ENCODE data around the gene MTREX. TPM values are rescaled to one million over a fixed set of nuclear protein-coding genes. Genes with fewer than 3 reads are reported as not detected.

Gene MTREX
- total and polyA plus RNA-seq, 10 of the 15 experiments (the other 5 are each of a cell fraction or from before 2014, with no cell fraction given), result 20.1 to 102 (median 49.0) TPM

DNA sequence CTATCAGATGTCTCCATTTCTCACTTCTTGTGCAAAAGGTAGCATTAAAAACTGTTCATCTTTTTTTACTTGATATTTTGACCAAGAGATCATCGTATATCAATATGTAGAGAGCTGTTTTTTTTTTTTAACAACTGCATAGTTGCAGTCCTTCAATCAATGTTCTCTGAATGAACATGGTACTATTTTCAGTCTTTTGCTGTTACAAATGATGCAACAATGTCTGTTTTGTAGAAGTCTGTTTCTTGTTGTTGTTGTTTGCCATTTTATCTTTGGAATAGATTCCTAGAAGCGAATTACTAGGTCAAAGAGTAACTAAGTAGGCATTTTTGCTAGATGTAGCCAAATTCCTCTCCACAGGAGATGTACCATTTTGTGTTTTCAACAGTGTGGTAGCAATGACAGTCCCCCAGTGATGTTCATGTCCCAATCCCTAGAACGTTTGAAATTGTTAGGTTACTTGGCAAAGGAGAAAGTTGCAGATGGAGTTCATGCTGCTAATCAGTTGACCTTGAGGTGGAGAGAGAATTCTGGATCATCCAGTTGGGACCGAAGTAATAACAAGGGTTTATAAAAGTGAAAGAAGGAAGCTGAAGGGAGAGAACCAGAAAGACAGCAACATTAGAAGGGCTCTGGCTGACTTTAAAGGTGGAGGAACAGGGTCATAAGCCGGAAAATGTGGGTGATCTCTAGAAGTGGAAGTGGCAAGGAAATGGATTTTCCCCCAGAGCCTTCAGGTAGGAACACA is 6.3 kb downstream of the MTREX start:
- peaks cover 0 to 2% of the 10 kb centered on the region in 2 experiments; a peak in 2 of 4 replicates for H3K36me3 ChIP-seq (ENCODE audit: control insufficient read depth in 2 of 2, insufficient read depth in 2 of 2, low read length in 1 of 2)
- H3K4me2 ChIP-seq (ENCODE audit: control insufficient read depth, insufficient read depth), result no peak overlapping the region
- no peak overlapping the region for H3K4me3 ChIP-seq
- CTCF ChIA-PET, result no interaction called here
- H4K20me1 ChIP-seq (ENCODE audit: control insufficient read depth, insufficient read depth), result no peaks in the 10 kb centered on the region
- no peak overlapping the region for H3K9ac ChIP-seq (ENCODE audit: control insufficient read depth, insufficient read depth, low read length)
- peaks cover 90% of the 10 kb centered on the region for H3K79me2 ChIP-seq (ENCODE audit: control insufficient read depth, insufficient read depth, low read length)
- FAIRE-seq (no peak), ATAC-seq (no peak), DNase-seq (ENCODE audit: low read depth, low spot score) (no peak)
- no peak overlapping the region for H2AFZ ChIP-seq (ENCODE audit: control insufficient read depth, low read depth, low read length)
- RAD21 ChIA-PET (ENCODE audit: unreplicated experiment), result no interaction called here
- in situ Hi-C loops (cut with MboI) (loop anchor here (25.0 kb wide), 1 partner anchor 1873 kb away; no protein-coding TSS in a partner anchor), intact Hi-C loops (cut with micrococcal nuclease; ENCODE audit: unreplicated experiment) (no loop called here)
- BruUV-seq (replicated peaks), result no TSS peak
- TF ChIP-seq SPI1 (IDR thresholded peaks at IDR 0.05; ENCODE audit: borderline replicate concordance, insufficient read depth, low read depth, low read length) (no peak), FOXM1 (IDR thresholded peaks at IDR 0.05; ENCODE audit: low read depth, low read length) (no peak), JUNB (IDR thresholded peaks at IDR 0.05) (no peak), EP300 (IDR thresholded peaks at IDR 0.05; ENCODE audit: borderline replicate concordance in 1 of 2, control insufficient read depth in 1 of 2, low read depth in 2 of 2, low read length in 2 of 2) (no peak), NFXL1 (IDR thresholded peaks at IDR 0.05; ENCODE audit: borderline replicate concordance) (no peak)
- TF ChIP-seq, protein P1, sequence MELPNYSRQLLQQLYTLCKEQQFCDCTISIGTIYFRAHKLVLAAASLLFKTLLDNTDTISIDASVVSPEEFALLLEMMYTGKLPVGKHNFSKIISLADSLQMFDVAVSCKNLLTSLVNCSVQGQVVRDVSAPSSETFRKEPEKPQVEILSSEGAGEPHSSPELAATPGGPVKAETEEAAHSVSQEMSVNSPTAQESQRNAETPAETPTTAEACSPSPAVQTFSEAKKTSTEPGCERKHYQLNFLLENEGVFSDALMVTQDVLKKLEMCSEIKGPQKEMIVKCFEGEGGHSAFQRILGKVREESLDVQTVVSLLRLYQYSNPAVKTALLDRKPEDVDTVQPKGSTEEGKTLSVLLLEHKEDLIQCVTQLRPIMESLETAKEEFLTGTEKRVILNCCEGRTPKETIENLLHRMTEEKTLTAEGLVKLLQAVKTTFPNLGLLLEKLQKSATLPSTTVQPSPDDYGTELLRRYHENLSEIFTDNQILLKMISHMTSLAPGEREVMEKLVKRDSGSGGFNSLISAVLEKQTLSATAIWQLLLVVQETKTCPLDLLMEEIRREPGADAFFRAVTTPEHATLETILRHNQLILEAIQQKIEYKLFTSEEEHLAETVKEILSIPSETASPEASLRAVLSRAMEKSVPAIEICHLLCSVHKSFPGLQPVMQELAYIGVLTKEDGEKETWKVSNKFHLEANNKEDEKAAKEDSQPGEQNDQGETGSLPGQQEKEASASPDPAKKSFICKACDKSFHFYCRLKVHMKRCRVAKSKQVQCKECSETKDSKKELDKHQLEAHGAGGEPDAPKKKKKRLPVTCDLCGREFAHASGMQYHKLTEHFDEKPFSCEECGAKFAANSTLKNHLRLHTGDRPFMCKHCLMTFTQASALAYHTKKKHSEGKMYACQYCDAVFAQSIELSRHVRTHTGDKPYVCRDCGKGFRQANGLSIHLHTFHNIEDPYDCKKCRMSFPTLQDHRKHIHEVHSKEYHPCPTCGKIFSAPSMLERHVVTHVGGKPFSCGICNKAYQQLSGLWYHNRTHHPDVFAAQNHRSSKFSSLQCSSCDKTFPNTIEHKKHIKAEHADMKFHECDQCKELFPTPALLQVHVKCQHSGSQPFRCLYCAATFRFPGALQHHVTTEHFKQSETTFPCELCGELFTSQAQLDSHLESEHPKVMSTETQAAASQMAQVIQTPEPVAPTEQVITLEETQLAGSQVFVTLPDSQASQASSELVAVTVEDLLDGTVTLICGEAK (IDR thresholded peaks at IDR 0.05; ENCODE audit: borderline replicate concordance), result no peak
- SMC1A ChIA-PET (ENCODE audit: uncharacterized antibody, unreplicated experiment), result interaction anchor here (0.6 kb wide), 1 partner anchor 844 kb away, joined by 4 read pairs; no protein-coding TSS in a partner anchor
- H3K9me3 ChIP-seq (replicated peaks; ENCODE audit: control insufficient read depth, insufficient read depth, low read length), result peaks cover 11% of the 10 kb centered on the region; the same call in 2 of the 3 replicates
- H3K27me3 ChIP-seq (replicated peaks in 1 of 2; ENCODE audit: control insufficient read depth in 2 of 2, insufficient read depth in 2 of 2, low read length in 1 of 2), result no peaks in the 10 kb centered on the region
- POLR2A ChIA-PET, result interaction anchor here (0.6 kb wide), 1 partner anchor 17 kb away, joined by 3 read pairs; no protein-coding TSS in a partner anchor
- no peaks in the 10 kb centered on the region for H3K4me1 ChIP-seq (ENCODE audit: control insufficient read depth, insufficient read depth, low read length)
- 81% methylated on average over 5 of the region's 5 CpGs for WGBS (ENCODE audit: insufficient coverage, insufficient replicate concordance, low lambda C conversion rate, missing lambda C conversion rate)
- no peak overlapping the region for H3K27ac ChIP-seq (ENCODE audit: control insufficient read depth, insufficient read depth)
